ENCODE data around the gene ZNF578.
"Not testable (repeated sequence)": the region's sequence is repeated elsewhere in the genome, so short reads cannot be mapped to it uniquely, and the experiment has no call there.

ZNF578 gene

DNA sequence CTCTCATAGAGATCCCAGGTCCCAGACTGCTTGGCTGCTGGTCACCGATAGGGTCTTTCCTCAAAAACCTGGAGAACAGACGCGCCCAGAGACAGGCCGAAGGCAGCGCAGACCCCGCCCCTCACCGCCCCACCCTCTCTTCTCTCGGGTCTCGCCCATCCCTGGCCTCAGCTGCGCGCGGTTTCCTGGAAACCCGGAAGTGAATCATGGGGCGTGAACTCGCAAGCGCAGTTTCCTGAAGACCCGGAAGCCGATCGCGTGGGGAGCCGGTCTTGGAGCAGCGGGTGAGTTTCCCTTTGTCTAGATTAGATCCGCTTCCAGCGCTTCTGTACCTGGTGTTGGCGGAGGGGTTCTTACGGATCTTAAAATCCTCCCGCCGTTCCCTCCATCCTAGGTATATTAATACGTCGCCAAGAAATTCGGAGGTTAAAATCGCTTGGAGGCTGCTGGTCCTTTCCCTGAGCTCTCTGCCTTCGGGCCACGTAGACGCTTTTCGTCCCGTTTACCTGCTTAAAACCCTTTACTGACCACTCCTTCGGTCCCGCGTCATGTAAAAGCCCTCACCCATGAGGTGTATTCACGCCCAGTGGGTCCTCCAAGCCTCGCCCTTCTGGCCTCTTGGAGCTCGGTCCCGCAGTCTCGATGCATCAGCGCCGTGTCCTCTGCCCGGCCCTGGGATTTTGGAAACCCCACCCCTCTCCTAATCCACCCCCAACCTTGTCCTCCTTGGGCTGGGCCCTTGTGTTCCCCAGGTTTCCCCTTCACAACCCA is at the start of gene ZNF578:
ZNF578 (plus strand) TSS at position 230 of the 771 bp plus-strand sequence. CDS start 48,293 bp downstream, outside the sequence.
- peak; percentile 81 for DNase-seq

DNA sequence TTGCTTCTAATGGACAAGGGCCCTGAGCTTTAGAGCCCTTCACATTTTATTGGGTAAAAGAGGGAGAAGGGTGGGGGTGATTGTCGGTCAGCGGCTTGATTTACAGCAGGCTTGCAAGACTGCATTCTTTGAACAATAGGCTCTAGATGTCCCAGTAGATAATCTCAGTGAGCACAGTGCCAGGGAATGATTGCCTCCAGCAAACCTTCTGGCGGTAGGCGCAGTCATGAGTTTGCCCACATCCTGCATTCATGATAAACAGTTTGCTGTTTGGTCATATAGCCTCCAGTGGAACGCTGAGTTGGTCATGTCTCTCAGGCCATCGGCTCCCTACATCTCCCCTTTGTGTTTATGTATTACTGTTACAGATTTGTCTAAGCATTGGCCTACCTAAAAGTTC is 43.1 kb upstream of the ZNF578 start:
- DNase-seq = no peak

DNA sequence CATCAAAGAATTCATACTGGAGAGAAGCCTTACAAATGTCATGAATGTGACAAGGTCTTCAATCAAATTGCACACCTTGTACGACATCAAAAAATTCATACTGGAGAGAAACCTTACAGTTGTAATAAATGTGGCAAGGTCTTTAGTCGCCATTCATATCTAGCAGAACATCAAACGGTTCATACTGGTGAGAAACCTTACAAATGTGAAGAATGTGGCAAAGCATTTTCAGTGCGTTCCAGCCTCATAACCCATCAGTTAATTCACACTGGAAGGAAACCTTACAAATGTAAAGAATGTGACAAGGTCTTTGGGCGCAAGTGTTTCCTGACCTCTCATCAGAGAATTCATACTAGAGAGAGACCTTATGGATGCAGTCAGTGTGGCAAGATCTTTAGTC is 37.6 kb upstream of the ZNF578 start:
- DNase-seq = no peak

DNA sequence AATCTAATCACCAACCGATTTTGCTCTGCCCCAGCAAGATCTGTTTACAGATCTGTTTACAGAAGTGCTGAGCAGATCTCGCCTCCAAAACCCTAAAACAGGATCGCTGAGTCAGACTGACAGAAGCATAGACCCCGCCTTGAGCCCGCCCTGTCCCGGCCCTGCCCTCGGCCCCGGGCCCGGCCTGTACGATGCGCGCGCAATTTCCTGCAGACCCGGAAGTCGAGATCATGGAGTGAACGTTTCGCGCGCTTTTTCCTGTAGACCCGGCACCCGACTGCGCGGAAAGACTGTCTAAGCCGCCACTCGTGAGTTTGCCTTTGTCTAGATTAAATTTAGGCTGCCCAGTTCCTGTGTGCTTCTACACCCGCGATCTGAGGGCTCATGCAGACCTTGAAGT is 24.4 kb upstream of the ZNF578 start, which contains the start of gene ZNF534:
ZNF534 (plus strand) TSS at position 212 of the 400 bp plus-strand sequence. CDS start 2,327 bp downstream, outside the sequence.
- DNase-seq = no peak

DNA sequence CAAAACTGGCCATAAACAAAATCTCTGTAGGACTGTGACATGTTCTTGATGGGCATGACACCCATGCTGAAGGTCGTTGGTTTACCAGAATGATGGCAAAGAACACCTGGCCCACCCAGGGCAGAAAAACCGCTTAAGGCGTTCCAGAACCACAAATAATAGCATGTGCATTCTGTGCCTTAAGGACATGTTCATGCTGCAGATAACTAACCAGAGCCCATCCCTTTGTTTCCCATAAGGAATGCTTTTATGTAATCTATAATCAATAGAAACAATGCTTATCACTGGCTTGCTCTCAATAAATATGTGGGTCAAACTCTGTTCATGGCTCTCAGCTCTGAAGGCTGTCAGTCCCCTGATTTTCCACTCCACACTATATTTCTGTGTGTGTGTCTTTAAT is 11.2 kb upstream of the ZNF578 start:
- no peak for DNase-seq

DNA sequence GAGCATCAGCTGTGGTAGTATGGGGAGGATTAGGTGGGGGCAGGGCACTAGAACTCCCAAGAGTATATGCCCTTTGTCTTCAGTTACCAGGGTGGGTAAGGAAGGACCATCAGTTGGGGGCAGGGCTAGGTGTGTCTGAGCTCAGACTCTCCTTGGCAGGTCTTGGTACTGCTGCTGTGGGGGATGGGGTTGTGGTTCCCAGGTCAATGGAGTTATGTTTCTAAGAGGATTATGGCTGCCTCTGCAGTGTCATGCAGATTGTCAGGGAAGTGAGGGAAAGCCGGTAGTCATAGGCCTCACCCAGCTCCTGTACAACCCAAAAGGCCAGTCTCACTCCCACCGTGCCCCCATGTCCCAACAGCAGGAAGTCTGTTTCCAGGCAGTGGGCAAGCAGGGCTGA is 8.8 kb upstream of the ZNF578 start:
- DNase-seq = no peak

DNA sequence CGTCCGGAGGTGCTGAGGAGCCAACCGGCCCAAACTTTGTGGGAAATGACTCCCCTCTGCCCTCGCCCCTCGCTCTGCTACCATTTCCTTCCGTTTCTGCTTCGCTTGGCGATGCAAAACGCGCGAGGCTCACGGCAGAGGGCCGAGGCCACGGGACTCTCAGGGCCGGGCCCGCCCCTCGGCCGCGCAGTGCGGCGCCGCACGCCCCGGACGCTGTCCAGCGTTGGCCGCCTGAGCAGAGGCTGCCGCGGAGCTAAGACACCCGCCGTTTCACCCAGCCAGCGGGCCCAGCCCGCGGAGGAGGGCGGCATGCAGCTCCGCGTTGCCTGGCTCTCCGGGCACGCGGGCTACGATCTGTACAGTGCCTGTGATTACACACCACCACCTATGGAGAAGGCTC is 2.1 kb upstream of the ZNF578 start:
- DNase-seq = no peak

DNA sequence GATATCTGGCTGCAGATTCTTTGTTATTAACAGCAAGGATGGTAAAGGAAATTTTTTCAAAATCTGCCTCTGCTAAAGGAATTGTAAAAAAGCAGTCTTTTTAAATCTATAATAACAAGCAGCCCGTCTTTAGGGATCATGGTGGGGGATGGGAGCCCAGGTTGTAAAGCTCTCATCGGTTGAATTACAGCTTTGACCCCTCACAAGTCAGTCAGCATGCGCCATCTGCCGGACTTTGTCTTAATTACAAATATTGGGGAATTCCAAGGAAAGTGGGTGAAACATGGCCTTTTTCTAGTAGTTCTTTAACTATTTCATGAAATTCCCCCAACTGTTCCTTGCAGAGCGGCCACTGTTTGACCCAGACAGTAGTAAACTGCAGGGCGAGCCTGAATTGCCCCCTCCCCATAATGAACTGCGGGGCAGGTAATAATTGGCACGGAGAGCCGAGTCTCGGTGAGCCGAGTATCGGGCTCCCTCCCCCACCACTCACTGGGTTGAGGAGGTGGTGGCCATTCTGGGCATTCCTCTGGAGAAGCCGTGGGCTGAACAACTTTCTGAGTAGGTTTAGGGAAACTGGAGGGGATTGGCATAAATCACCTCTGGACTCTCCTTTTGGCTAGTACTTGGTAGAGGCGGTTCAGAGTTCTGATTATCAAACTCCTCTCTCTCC is 11.6 kb downstream of the ZNF578 start:
- no peak for DNase-seq

DNA sequence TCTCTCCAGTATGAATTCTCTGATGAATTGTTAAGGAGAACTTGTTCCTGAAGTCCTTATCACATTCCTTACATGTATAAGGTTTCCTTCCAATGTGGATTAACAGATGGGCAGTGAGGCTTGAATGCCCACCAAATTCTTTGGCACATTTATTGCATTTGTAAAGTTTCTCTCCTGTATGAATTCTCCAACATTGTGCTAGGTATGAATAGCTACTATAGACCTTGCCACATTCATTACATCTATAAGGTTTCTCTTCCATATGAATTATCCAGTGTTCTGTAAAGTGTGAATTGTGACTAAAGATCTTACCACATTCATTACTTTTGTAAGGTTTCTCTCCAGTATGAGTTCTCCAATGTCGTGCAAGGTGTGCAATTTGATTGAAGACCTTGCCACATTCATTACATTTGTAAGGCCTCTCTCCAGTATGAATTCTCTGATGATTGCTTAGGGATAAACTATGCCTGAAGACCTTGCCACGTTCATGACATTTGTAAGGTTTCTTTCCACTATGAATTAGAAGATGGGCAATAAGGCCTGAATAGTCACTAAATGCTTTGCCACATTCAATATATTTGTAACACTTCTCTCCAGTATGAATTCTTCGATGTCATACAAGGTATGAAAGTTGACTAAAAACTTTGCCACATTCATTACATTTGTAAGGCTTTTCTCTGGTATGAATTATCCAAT is 20.4 kb downstream of the ZNF578 start:
- DNase-seq = no peak

DNA sequence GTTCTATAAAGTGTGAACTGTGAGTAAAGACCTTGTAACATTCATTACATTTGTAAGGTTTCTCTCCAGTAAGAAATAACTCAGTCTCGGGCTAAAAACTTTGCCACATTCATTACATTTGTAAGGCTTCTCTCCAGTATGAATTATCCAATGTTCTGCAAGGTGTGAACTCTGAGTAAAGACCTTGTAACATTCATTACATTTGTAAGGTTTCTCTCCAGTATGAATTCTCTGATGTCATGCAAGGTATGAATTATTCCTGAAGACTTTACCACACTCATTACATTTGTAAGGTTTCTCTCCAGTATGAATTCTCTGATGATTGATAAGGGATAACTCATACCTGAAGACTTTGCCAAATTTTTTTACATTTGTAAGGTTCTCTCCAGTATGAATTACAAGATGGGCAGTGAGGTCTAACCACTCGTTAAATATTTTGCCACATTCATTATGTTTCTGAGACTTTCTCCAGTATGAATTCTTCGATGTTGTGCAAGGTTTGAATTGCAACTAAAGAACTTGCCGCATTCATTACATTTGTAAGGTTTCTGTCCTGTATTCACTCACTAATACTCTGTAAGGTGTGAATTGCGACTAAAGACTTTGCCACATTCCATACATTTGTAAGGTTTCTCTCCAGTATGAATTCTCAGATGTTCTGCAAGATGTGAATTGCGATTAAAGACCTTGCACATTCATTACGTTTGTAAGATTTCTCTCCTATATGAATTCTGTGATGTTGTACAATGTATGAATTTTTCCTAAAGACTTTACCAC is 21.2 kb downstream of the ZNF578 start:
- no peak for DNase-seq

DNA sequence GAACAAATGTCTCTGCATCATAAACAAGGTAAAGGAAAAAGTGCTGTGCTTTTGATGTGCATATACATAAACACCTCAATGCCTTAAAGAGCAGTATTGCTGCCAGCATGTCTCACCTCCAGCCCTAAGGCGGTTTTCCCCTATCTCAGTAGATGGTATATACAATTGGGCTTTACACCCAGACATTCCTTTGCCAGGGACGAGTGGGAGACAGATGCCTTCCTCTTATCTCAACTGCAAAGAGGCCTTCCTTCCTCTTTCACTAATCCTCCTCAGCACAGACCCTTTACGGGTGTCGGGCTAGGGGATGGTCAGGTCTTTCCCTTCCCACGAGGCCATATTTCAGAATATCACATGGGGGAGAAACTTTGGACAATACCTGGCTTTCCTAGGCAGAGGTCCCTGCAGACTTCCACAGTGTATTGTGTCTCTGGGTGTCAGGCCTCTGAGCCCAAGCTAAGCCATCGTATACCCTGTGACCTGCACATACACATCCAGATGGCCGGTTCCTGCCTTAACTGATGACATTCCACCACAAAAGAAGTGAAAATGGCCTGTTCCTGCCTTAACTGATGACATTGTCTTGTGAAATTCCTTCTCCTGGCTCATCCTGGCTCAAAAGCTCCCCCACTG is 30.9 kb downstream of the ZNF578 start:
- not testable (repeated sequence) for DNase-seq

DNA sequence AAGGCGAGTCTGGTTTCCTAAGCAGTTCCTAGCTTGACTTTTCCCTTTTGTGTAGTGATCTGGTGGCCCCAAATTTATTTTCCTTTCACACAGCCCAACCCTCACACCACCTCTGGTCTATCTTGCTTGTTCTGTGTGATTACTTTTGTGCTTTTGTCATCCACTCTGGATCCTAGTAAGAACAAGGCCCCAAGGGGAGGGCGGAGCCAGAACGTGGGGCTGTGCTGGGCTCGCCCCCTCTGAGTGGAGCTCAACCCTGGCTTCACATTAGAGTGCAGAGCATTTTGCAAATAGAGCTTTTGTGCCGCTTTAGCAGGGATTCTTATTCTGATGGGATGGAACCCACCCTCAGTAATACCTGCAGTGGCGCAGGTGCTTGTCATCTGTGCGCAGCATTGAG is 31.7 kb downstream of the ZNF578 start:
- DNase-seq = not testable (repeated sequence)

DNA sequence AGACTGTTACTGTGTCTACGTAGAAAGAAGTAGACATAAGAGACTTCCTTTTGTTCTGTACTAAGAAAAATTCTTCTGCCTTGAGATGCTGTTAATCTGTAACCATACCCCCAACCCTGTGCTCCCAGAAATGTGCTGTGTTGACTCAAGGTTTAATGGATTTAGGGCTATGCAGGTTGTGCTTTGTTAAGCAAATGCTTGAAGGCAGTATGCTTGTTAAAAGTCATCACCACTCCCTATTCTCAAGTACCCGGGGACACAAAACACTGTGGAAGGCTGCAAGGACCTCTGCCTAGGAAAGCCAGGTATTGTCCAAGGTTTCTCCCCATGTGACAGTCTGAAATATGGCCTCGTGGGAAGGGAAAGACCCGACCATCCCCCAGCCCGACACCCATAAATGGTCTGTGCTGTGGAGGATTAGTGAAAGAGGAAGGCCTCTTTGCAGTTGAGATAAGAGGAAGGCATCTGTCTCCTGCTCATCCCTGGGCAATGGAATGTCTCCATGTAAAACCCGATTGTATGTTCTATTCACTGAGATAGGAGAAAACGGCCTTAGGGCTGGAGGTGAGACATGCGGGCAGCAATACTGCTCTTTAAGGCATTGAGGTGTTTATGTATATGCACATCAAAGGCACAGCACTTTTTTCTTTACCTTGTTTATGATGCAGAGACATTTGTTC is 32.3 kb downstream of the ZNF578 start:
- not testable (repeated sequence) for DNase-seq

DNA sequence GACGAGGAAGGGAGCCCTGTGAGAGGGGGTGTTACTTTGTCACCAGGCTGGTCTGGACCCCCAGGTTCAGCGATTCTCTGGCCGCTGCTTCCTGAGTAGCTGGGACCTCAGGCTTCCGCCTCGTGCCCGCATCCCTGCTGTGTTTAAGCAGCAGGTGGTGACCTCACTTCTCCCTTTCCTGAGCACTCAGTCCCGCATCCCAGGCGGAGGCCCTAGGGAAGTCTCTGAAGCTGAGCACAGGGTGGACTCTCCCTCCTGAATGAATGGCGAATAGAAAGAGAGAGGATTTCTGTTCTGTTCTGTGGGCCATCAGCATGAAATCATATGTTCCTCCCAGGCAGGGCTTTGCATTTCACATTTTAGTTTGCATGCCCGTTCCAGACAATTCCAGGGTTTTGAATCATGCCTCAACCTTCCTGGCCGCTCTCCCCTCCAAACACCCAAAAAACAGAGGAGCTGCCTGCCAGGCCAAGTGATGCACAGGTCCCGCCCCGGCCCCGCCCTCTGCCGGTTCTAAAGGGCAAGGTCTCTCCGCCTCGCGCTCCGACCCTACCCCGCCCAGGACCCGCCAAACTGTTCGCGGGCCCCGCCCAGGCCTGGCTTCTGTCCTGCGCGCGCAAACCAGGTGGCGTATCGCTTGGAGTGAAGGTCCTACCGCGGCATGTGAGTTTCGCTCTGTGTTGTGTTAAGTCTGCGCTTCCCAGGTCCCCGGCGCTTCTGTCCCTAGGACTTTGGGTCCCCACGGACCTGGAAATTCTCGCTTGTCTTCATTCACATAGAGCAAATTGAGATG is 39.0 kb downstream of the ZNF578 start:
- DNase-seq = no peak

DNA sequence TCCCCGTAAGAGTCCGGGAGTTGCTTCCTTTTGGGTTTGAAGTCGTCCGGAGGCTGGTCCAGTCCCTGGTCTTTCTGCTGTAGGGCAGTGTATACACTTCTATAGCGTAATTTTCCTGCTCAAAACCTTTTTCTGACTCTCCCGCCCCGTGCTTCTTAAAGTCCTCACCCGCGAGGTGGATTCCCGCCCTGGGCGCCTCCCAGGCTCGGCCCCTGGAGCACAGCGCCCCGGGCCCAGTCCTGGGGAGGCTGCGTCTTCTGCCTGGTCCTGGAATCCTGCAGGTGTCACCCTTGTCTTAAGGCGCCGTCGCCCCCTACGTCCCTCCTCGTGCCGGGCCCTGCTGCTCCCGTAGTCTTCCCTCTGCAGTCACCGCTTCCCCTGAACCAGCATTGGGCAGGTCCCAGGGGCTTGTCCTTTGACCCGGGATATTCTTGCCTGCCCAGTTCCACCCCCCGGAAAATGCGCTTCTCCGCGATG is 39.7 kb downstream of the ZNF578 start:
- no peak for DNase-seq

DNA sequence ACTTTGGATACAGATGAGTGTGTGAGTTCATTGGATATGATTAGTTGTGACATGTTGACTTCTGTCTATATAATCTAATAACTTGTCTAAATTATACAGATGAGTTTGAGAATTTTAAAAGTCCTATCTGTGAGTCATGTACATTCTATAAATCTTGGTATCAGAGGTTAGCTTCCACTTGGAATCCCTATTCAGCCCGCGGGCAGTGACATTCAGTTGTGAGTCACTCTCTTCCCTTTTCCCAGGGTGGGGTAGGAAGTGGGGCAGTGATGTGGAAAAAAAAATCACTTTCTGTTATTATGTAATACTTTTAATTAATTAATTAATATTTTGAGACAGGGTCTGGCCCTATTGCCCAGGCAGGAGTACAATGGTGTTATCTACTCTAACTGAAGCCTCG is 41.2 kb downstream of the ZNF578 start:
- DNase-seq = no peak

DNA sequence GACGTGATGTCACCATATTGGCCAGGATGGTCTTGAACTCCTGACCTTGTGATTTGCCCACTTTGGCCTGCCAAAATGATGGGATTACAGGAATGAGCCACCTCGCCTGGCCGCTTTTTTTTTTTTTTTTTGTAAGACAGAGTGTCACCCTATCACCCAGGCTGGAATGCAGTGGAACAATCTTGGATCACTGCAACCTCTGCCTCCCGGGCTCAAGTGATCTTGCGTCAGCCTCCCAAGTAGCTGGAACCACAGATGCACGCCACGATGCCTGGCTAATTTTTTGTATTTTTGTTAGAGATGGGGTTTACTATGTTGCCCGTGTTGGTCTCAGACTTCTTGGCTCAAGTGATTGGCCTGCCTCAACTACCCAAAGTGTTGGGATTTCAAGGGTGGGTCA is 45.2 kb downstream of the ZNF578 start:
- DNase-seq = no peak

DNA sequence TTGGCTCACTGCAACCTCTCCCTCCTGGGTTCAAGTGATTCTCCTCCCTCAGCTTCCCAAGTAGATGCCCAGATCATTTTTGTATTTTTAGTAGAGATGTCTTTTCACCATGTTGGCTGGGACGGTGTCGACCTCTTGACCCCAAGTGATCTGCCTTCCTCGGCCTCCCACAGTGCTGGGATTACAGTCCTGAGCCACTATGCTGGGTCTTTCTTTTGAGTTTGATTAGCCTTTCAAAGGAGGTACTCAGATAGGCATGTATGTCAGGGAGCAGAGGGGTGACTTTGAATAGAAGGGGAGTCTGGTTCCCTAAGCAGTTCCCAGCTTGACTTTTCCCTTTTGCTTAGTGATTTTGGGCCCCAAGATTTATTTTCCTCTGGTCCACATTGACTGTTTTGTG is 47.1 kb downstream of the ZNF578 start:
- not testable (repeated sequence) for DNase-seq

DNA sequence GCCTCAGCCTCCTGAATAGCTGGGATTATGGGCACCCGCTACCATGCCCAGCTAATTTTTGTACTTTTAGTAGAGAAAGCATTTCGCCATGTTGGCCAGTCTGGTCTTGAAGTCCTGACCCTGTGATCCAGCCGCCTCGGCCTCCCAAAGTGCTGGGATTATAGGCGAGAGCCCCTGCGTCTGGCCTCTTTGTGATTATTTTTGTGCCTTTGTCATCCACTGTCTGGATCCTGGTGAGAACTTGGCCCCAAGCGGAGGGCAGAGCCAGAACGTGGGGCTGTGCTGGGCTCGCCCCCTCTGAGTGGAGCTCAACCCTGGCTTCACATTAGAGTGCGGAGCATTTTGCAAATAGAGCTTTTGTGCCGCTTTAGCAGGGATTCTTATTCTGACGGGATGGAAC is 47.6 kb downstream of the ZNF578 start:
- not testable (repeated sequence) for DNase-seq

DNA sequence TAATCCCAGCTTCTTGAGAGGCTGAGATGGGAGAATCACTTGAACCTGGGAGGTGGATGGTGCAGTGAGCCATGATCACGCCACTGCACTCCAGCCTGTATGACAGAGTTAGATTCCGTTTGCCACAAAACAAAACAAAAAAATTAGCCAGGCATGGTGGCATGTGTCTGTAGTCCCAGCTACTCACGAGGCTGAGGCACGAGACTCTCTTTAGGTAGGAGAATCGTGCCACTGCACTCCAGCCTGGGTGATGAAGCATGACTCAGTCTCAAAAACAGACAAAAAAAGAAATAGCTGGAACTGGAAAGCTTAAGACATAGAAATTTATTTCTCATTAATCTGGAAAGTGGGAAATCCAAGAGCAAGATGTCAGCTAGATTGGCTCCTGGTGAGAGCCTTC is 53.9 kb downstream of the ZNF578 start:
- DNase-seq = no peak

DNA sequence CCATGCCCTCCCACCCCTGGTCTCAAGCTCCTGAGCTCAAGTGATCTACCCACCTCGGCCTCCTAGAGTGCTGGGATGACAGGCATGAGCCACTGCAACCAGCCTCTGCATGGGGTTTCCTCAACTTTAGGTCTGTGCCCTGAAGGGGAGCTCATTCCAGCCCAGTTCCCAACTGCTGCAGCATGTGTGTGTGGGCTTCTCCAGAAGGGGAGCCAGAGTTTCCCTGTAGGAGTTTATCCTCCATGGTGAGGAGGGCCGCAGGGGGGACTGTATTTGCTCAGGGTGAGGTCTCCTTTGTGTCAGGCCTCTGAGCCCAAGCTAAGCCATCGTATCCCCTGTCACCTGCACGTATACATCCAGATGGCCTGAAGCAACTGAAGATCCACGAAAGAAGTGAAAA is 62.8 kb downstream of the ZNF578 start:
- DNase-seq = no peak

Measured in activated CD8-positive, alpha-beta memory T cell treated with anti-CD3 and anti-CD28 coated beads for 24 hours (primary cell).